IMR-90 (cell line): ENCODE results near the gene RECK.
A peak's percentile ranks its signal among the peaks of the same experiment; 100 is the strongest.

ENCODE experiments used
- BHLHE40 ChIP-seq: fragments of 150-350 bp; IDR thresholded peaks from 2 replicates; pipeline ENCODE4 v1.6.1; 2016; ENCODE audit warnings: mild to moderate bottlenecking, low read depth, low read length
- CEBPB ChIP-seq: IDR thresholded peaks from 2 replicates; pipeline ENCODE4 v1.6.1; 2012; ENCODE audit warnings: low read depth, low read length, improper control_type of control experiment
- FOS ChIP-seq: fragments of 150-350 bp; IDR thresholded peaks from 2 replicates; pipeline ENCODE4 v1.6.1; 2016; ENCODE audit warnings: low read depth, low read length
- MAZ ChIP-seq: IDR thresholded peaks from 2 replicates; pipeline ENCODE4 v1.6.1; 2012; ENCODE audit warnings: low read depth, mild to moderate bottlenecking, low read length, improper control_type of control experiment, moderate library complexity, borderline replicate concordance
- NFE2L2 ChIP-seq: fragments of 150-350 bp; IDR thresholded peaks from 2 replicates; pipeline ENCODE4 v1.6.1; 2016; ENCODE audit warnings: low read depth, mild to moderate bottlenecking, low read length
- POLR2A ChIP-seq: IDR thresholded peaks from 2 replicates; pipeline ENCODE4 v1.6.1; 2012; ENCODE audit warnings: mild to moderate bottlenecking, low read depth, low read length
- RCOR1 ChIP-seq: IDR thresholded peaks from 2 replicates; pipeline ENCODE4 v1.6.1; 2012; ENCODE audit warnings: mild to moderate bottlenecking, low read length, improper control_type of control experiment; ENCODE audit not compliant: insufficient replicate concordance
- RFX5 ChIP-seq: IDR thresholded peaks from 2 replicates; pipeline ENCODE4 v1.8.0; 2012; ENCODE audit warnings: low read depth, mild to moderate bottlenecking, low read length, moderate library complexity
- SMC3 ChIP-seq: fragments of 150-350 bp; IDR thresholded peaks from 2 replicates; pipeline ENCODE4 v1.6.1; 2016; ENCODE audit warnings: low read depth, mild to moderate bottlenecking, antibody characterized with exemption, low read length, moderate library complexity
- TF ChIP-seq, protein P1 (sequence below): conservative IDR thresholded peaks from 2 replicates; pipeline ENCODE4 v1.5.1; 2012; ENCODE audit warnings: mild to moderate bottlenecking, low read depth, low read length, improper control_type of control experiment
- TF ChIP-seq, protein P2 (sequence below): fragments of 150-350 bp; IDR thresholded peaks from 2 replicates; pipeline ENCODE4 v1.6.1; 2017; ENCODE audit warnings: mild to moderate bottlenecking, antibody characterized with exemption, low read length, low read depth
- TF ChIP-seq, protein P3 (sequence below): fragments of 150-350 bp; IDR thresholded peaks from 2 replicates; pipeline ENCODE4 v1.6.1; 2016; ENCODE audit warnings: low read depth, mild to moderate bottlenecking, low read length, moderate library complexity, borderline replicate concordance

DNA sequence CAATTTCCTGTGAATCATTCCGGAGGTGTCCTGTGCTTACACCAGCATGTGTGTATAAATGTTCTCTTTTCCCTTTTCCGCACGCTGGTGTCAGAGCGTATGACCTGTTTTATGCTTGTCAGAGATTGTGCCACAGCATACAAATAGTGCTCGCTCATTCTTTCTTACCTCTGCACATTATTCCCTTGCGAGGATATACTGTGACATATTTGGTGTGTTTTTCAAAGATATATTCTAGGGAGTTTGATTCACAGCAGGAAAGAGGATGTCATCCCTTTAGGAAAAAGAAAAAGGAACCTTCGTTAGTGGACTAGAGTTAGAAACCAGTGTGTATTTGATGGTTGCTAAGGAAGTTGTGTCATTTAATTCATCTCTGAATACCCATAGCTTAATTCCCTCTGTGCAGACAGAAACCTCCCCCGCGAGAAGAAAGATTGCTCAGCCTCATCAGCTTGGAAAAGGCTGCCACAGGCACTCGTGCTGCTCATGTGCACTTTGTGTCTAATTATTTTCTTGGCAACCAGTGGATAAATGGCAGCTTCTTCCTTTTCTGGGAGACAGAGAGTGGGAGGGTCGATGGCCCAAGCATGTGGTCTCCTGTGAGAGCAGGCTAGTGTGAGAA, 117.7 kb downstream of the RECK start:
- TF ChIP-seq, protein P1, sequence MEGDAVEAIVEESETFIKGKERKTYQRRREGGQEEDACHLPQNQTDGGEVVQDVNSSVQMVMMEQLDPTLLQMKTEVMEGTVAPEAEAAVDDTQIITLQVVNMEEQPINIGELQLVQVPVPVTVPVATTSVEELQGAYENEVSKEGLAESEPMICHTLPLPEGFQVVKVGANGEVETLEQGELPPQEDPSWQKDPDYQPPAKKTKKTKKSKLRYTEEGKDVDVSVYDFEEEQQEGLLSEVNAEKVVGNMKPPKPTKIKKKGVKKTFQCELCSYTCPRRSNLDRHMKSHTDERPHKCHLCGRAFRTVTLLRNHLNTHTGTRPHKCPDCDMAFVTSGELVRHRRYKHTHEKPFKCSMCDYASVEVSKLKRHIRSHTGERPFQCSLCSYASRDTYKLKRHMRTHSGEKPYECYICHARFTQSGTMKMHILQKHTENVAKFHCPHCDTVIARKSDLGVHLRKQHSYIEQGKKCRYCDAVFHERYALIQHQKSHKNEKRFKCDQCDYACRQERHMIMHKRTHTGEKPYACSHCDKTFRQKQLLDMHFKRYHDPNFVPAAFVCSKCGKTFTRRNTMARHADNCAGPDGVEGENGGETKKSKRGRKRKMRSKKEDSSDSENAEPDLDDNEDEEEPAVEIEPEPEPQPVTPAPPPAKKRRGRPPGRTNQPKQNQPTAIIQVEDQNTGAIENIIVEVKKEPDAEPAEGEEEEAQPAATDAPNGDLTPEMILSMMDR = no peak
- TF ChIP-seq CEBPB (no peak), POLR2A (no peak), RCOR1 (no peak), BHLHE40 (peak; percentile 96), MAZ (no peak), RFX5 (no peak), SMC3 (no peak), FOS (no peak), NFE2L2 (no peak)
- TF ChIP-seq, protein P2, sequence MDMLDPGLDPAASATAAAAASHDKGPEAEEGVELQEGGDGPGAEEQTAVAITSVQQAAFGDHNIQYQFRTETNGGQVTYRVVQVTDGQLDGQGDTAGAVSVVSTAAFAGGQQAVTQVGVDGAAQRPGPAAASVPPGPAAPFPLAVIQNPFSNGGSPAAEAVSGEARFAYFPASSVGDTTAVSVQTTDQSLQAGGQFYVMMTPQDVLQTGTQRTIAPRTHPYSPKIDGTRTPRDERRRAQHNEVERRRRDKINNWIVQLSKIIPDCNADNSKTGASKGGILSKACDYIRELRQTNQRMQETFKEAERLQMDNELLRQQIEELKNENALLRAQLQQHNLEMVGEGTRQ = no peak
- TF ChIP-seq, protein P3, sequence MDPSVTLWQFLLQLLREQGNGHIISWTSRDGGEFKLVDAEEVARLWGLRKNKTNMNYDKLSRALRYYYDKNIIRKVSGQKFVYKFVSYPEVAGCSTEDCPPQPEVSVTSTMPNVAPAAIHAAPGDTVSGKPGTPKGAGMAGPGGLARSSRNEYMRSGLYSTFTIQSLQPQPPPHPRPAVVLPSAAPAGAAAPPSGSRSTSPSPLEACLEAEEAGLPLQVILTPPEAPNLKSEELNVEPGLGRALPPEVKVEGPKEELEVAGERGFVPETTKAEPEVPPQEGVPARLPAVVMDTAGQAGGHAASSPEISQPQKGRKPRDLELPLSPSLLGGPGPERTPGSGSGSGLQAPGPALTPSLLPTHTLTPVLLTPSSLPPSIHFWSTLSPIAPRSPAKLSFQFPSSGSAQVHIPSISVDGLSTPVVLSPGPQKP = no peak
